Measurements from ENCODE around the gene EGFR. TPM values are rescaled to one million over a fixed set of nuclear protein-coding genes. Genes with fewer than 3 reads are reported as not detected.

Gene EGFR
- polyA plus RNA-seq, 1 of the 3 experiments (the other 2 are of a cell fraction) = 37.6 TPM

DNA sequence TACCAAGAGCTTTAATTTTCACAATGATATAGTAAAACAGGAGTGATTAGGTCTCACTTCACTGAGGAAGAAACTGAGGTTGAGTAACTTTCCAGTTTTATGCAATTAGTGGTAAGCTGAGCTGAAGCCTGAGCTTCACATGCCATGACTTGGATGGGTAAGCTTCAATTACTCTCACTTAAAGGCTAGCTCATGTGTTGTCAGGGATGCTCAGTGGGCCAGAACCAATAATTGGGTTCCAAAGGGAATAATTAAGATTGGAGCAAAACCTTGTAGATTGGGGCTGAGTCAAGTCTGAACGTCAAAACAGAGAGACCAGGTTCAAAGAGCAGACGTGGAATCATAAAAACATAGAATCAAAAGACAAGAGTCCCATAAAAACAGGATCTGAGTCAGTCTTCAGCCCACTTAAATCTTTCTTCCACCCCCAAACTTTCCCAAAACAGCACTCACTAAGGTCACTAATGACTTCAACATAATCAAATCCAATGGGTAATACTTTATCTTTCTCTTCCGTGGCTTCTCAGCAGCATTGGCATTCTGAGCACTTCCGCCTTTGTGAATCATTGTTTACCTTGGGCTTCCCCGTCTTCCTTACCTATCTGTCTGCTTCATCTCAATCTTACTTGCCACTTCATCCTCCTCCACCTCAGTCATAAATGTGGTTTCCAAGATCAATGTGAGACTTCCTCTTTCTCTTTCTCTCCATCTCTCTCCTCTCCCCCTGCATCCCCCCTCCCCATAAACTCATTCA, 23.0 kb upstream of the EGFR start:
- DNase-seq = no peak
- Histone ChIP-seq H3K79me2 (ENCODE audit: insufficient read depth) (no peaks in the 10 kb centered on the region), H3K27me3 (ENCODE audit: insufficient read depth) (no peaks in the 10 kb centered on the region), H4K20me1 (ENCODE audit: insufficient read depth) (no peaks in the 10 kb centered on the region), H3K4me3 (ENCODE audit: low read depth in 2 of 2, low read length in 1 of 2) (no peak overlapping the region), H3K9ac (no peak overlapping the region; the same call in 1 of the 2 replicates), H3K36me3 (replicated peaks in 1 of 2; ENCODE audit: control insufficient read depth in 1 of 2, insufficient read depth in 2 of 2, low read length in 1 of 2) (no peaks in the 10 kb centered on the region), H3K9me2 (no peaks in the 10 kb centered on the region), H2AFZ (ENCODE audit: low read depth) (no peak overlapping the region), H3K4me2 (peak overlapping the region; percentile 42), H3K4me1 (ENCODE audit: control insufficient read depth in 1 of 2, insufficient read depth in 2 of 2, low read depth in 1 of 2, low read length in 1 of 2) (peaks cover 0 to 22% of the 10 kb centered on the region in 2 experiments; a peak in 2 of 4 replicates), H3F3A (replicated peaks; ENCODE audit: insufficient read depth) (peaks cover 39% of the 10 kb centered on the region), H3K9me3 (no peaks in the 10 kb centered on the region), H3K27ac (ENCODE audit: low read depth in 2 of 2, low read length in 1 of 2) (peak overlapping the region in 1 of 2 experiments; percentile 78; a peak in 2 of 4 replicates)
- 12% methylated on average over 5 of the region's 5 CpGs for WGBS (ENCODE audit: low lambda C conversion rate)
- ChIA-PET POLR2A (no interaction called here), CTCF (interaction anchor here (0.8 to 2.0 kb wide), 2 partner anchors 7 to 259 kb away, joined by 3 to 7 read pairs; no protein-coding TSS in a partner anchor)
- TF ChIP-seq MEF2A (IDR thresholded peaks at IDR 0.05; ENCODE audit: borderline replicate concordance, low read depth) = peak; percentile 72; the same call in 1 of the 2 replicates
- TF ChIP-seq TCF12 (IDR thresholded peaks at IDR 0.05) = peak; percentile 97
- peak in 1 of 2 experiments; percentile 97; a peak in 3 of 4 replicates for TF ChIP-seq EP300 (IDR thresholded peaks at IDR 0.05; ENCODE audit: borderline replicate concordance in 1 of 2, low read depth in 1 of 2, low read length in 1 of 2)
- TF ChIP-seq SIN3A (IDR thresholded peaks at IDR 0.05; ENCODE audit: borderline replicate concordance, low read depth, low read length) = 0 out of 2 replicates have a peak, but pooled peaks have one; percentile 21
- no peak for TF ChIP-seq CHD2 (IDR thresholded peaks at IDR 0.05; ENCODE audit: low read length, partially characterized antibody)
- TF ChIP-seq, protein P1, sequence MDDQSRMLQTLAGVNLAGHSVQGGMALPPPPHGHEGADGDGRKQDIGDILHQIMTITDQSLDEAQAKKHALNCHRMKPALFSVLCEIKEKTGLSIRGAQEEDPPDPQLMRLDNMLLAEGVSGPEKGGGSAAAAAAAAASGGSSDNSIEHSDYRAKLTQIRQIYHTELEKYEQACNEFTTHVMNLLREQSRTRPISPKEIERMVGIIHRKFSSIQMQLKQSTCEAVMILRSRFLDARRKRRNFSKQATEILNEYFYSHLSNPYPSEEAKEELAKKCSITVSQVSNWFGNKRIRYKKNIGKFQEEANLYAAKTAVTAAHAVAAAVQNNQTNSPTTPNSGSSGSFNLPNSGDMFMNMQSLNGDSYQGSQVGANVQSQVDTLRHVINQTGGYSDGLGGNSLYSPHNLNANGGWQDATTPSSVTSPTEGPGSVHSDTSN (IDR thresholded peaks at IDR 0.05) = peak; percentile 96
- TF ChIP-seq ELF1 (IDR thresholded peaks at IDR 0.05) = peak; percentile 86
- peak; percentile 82 for TF ChIP-seq NFIC (IDR thresholded peaks at IDR 0.05; ENCODE audit: borderline replicate concordance)
- TF ChIP-seq FOSL2 (IDR thresholded peaks at IDR 0.05; ENCODE audit: borderline replicate concordance, low read depth) = peak; percentile 93
- TF ChIP-seq, protein P2, sequence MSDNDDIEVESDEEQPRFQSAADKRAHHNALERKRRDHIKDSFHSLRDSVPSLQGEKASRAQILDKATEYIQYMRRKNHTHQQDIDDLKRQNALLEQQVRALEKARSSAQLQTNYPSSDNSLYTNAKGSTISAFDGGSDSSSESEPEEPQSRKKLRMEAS (IDR thresholded peaks at IDR 0.05; ENCODE audit: low read depth) = peak; percentile 74
- TF ChIP-seq TEAD4 (IDR thresholded peaks at IDR 0.05; ENCODE audit: borderline replicate concordance, insufficient read depth) = peak; percentile 91
- TF ChIP-seq FOXM1 (IDR thresholded peaks at IDR 0.05; ENCODE audit: low read depth) = peak; percentile 75; the same call in 1 of the 2 replicates
- TF ChIP-seq, protein P3, sequence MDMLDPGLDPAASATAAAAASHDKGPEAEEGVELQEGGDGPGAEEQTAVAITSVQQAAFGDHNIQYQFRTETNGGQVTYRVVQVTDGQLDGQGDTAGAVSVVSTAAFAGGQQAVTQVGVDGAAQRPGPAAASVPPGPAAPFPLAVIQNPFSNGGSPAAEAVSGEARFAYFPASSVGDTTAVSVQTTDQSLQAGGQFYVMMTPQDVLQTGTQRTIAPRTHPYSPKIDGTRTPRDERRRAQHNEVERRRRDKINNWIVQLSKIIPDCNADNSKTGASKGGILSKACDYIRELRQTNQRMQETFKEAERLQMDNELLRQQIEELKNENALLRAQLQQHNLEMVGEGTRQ (IDR thresholded peaks at IDR 0.05; ENCODE audit: borderline replicate concordance, low read depth, low read length) = no peak
- peak; percentile 45; the same call in 1 of the 2 replicates for TF ChIP-seq POLR2AphosphoS5 (IDR thresholded peaks at IDR 0.05; ENCODE audit: low read depth, low read length)
- TF ChIP-seq RCOR1 (IDR thresholded peaks at IDR 0.05; ENCODE audit: low read length) = no peak
- no peak for TF ChIP-seq EZH2phosphoT487 (IDR thresholded peaks at IDR 0.05; ENCODE audit: borderline replicate concordance, low read depth)
- peak; percentile 86 for TF ChIP-seq RXRA (IDR thresholded peaks at IDR 0.05; ENCODE audit: borderline replicate concordance, low read depth)
- peak; percentile 90 for TF ChIP-seq JUND (IDR thresholded peaks at IDR 0.05)
- TF ChIP-seq, protein P4, sequence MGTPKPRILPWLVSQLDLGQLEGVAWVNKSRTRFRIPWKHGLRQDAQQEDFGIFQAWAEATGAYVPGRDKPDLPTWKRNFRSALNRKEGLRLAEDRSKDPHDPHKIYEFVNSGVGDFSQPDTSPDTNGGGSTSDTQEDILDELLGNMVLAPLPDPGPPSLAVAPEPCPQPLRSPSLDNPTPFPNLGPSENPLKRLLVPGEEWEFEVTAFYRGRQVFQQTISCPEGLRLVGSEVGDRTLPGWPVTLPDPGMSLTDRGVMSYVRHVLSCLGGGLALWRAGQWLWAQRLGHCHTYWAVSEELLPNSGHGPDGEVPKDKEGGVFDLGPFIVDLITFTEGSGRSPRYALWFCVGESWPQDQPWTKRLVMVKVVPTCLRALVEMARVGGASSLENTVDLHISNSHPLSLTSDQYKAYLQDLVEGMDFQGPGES (IDR thresholded peaks at IDR 0.05; ENCODE audit: low read depth, low read length) = no peak
- TF ChIP-seq, protein P5, sequence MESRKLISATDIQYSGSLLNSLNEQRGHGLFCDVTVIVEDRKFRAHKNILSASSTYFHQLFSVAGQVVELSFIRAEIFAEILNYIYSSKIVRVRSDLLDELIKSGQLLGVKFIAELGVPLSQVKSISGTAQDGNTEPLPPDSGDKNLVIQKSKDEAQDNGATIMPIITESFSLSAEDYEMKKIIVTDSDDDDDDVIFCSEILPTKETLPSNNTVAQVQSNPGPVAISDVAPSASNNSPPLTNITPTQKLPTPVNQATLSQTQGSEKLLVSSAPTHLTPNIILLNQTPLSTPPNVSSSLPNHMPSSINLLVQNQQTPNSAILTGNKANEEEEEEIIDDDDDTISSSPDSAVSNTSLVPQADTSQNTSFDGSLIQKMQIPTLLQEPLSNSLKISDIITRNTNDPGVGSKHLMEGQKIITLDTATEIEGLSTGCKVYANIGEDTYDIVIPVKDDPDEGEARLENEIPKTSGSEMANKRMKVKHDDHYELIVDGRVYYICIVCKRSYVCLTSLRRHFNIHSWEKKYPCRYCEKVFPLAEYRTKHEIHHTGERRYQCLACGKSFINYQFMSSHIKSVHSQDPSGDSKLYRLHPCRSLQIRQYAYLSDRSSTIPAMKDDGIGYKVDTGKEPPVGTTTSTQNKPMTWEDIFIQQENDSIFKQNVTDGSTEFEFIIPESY (IDR thresholded peaks at IDR 0.05; ENCODE audit: borderline replicate concordance, low read depth) = peak; percentile 76; the same call in 1 of the 2 replicates

Data from SK-N-SH (cell line).